GM18511 (cell line): ENCODE measurements around the gene KYNU.
A peak's percentile ranks its signal among the peaks of the same experiment; 100 is the strongest.
"Not testable (repeated sequence)": the region's sequence is repeated elsewhere in the genome, so short reads cannot be mapped to it uniquely, and the experiment has no call there.

ENCODE experiments used
- ATAC-seq: cut with Tn5 transposase; IDR thresholded peaks from one replicate; pipeline ENCODE4 v1.9.1; 2021; ENCODE audit warnings: mild to moderate bottlenecking, moderate library complexity; ENCODE audit not compliant: unreplicated experiment

KYNU gene

DNA sequence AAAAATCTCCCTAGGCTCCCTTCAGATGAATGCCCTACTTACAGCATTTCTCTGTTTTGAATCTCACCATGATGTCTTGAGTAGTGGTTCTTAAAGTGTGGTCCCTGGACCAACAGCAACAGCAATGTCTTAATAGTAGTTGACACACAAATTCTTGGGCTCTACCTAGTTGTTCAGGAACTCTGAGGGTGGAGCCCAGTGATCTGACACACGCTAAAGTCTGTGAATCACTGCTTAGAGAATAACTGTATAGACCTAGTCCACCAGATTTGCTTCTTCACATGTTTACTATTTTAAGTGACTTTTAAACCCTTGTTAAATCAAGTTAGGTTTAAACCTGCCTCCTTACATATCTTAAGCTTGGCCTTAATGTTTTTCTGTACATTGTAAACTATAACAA is 204.2 kb downstream of the KYNU start:
- no peak for ATAC-seq

- ATAC-seq, result no peak
Observed at GRCh38 chr2:143083636-143084035, 206.2 kb downstream of the KYNU start.

DNA sequence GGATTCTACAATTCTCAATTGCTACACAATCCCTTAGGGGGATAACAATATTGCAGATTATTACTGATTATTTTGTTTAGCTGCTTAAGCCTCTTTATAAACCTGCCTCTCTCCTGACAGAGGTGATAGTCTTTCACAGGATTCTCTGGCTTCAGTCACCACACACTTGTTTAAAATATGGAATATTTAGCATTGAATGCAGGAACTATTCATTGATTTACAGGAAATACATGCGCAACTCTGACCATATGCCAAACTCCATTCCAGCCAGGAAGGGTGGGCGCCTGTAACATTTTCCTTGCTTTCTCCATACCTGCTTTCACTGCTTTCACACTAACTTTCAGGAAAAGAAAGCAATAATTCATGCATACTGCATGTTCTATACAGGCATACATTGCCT is 207.0 kb downstream of the KYNU start:
- no peak for ATAC-seq

- peak; percentile 84 for ATAC-seq
Observed at GRCh38 chr2:143085125-143085784, 207.8 kb downstream of the KYNU start.

- ATAC-seq, result no peak
Observed at GRCh38 chr2:143087033-143087432, 209.6 kb downstream of the KYNU start.

DNA sequence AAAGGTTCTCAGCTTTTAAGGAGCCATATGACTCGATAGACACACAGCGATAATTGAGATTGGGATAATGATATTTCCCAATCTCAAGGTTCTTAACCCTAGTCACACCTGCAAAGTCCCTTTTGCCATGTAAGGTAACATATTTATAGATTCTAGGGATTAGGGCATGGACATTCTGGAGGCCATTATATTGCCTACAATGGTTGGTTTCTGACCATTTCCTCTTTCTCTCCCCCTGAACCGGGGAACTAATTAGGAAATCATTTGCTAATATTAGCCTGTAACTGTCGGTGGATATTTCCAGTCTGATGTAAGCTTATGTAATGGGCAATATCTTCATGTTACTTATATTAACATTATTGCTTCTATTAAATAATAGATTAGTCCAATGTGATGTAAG is 210.9 kb downstream of the KYNU start:
- no peak for ATAC-seq

- ATAC-seq, result not testable (repeated sequence)
Observed at GRCh38 chr2:143089520-143089919, 212.1 kb downstream of the KYNU start.
